CD8-positive, alpha-beta memory T cell (primary cell): ENCODE measurements around the gene HSD11B1L. TPM values are rescaled to one million over a fixed set of nuclear protein-coding genes. Genes with fewer than 3 reads are reported as not detected.
A peak's percentile ranks its signal among the peaks of the same experiment; 100 is the strongest.
"Not testable (repeated sequence)": the region's sequence is repeated elsewhere in the genome, so short reads cannot be mapped to it uniquely, and the experiment has no call there.

Experiments
- CTCF ChIA-PET: fragments of 350-600 bp; sonication (Branson Sonifier 250); formaldehyde crosslinking; loops from one replicate; lab custom pipeline; 2021; ENCODE audit warnings: antibody characterized with exemption; lab: Charles Lee
- POLR2A ChIA-PET: fragments of 350-600 bp; sonication (Branson Sonifier 250); formaldehyde crosslinking; loops from one replicate; lab custom pipeline; 2021; ENCODE audit warnings: antibody characterized with exemption; lab: Charles Lee
- DNase-seq, 5 donors: peaks; one replicate each; pipeline versions ENCODE4 v3.0.0 to v3.0.0-alpha.2; 2020 to 2022; ENCODE audit warnings: mixed read lengths in 1 of 5
- H3K27ac ChIP-seq: one replicate; pipeline ENCODE4 v1.7.0; 2013; ENCODE audit warnings: low read depth, mild to moderate bottlenecking, low read length, moderate library complexity
- H3K27me3 ChIP-seq: 2 replicates; pipeline ENCODE4 v1.7.0; 2013; ENCODE audit warnings: low read length, mild to moderate bottlenecking; ENCODE audit not compliant: insufficient read depth, poor library complexity, severe bottlenecking
- H3K36me3 ChIP-seq: 2 replicates; pipeline ENCODE4 v1.7.0; 2013; ENCODE audit warnings: mild to moderate bottlenecking, low read length, moderate library complexity; ENCODE audit not compliant: insufficient read depth
- H3K4me1 ChIP-seq: 2 replicates; pipeline ENCODE4 v1.7.0; 2013; ENCODE audit warnings: mild to moderate bottlenecking, low read length, moderate library complexity; ENCODE audit not compliant: insufficient read depth
- H3K4me3 ChIP-seq: 2 replicates; pipeline ENCODE4 v1.7.0; 2013; ENCODE audit warnings: mild to moderate bottlenecking, low read length
- H3K9me3 ChIP-seq: 2 replicates; pipeline ENCODE4 v1.7.0; 2013; ENCODE audit warnings: mild to moderate bottlenecking, low read length
- H3K27ac Mint-ChIP-seq, 8 donors: one replicate each; pipeline ENCODE4 v1.8.0; 2020 to 2021; ENCODE audit warnings: mixed read lengths in 8 of 8, mild to moderate bottlenecking in 6 of 8, inconsistent platforms in 3 of 8, moderate library complexity in 3 of 8
- H3K27me3 Mint-ChIP-seq, 2 donors: one replicate each; pipeline ENCODE4 v1.8.0; 2020 to 2021; ENCODE audit warnings: mixed read lengths in 2 of 2, mild to moderate bottlenecking in 1 of 2, moderate library complexity in 1 of 2
- H3K36me3 Mint-ChIP-seq, 3 donors: one replicate each; pipeline ENCODE4 v1.8.0; 2020 to 2021; ENCODE audit warnings: mixed read lengths in 3 of 3, inconsistent platforms in 1 of 3, mild to moderate bottlenecking in 1 of 3
- H3K4me1 Mint-ChIP-seq, 3 donors: one replicate each; pipeline ENCODE4 v1.8.0; 2020 to 2021; ENCODE audit warnings: mixed read lengths in 3 of 3, inconsistent platforms in 1 of 3, mild to moderate bottlenecking in 1 of 3
- H3K4me3 Mint-ChIP-seq, 7 donors: one replicate each; pipeline ENCODE4 v1.8.0; 2020 to 2021; ENCODE audit warnings: mixed read lengths in 7 of 7, mild to moderate bottlenecking in 6 of 7, moderate library complexity in 4 of 7, inconsistent platforms in 2 of 7
- H3K9me3 Mint-ChIP-seq, 5 donors: one replicate each; pipeline ENCODE4 v1.8.0; 2020 to 2022; ENCODE audit warnings: mixed read lengths in 5 of 5, mild to moderate bottlenecking in 3 of 5, moderate library complexity in 2 of 5, inconsistent platforms in 1 of 5
- polyA plus RNA-seq: library from polyadenylated mRNA; unstranded; fragments of 300-500 nt; fragmentation: Illumina TruSeq; gene quantifications from one replicate; pipeline ENCODE4 v1.2.3, GENCODE V29; 2021
- total RNA-seq, 2 experiments: library from RNA; stranded (reverse); gene quantifications; one replicate each; pipeline ENCODE4 v1.2.3, GENCODE V29; 2021

Gene HSD11B1L
- total and polyA plus RNA-seq, 3 experiments from 2014 or later = 1.4 to 4.0 (median 2.3) TPM

DNA sequence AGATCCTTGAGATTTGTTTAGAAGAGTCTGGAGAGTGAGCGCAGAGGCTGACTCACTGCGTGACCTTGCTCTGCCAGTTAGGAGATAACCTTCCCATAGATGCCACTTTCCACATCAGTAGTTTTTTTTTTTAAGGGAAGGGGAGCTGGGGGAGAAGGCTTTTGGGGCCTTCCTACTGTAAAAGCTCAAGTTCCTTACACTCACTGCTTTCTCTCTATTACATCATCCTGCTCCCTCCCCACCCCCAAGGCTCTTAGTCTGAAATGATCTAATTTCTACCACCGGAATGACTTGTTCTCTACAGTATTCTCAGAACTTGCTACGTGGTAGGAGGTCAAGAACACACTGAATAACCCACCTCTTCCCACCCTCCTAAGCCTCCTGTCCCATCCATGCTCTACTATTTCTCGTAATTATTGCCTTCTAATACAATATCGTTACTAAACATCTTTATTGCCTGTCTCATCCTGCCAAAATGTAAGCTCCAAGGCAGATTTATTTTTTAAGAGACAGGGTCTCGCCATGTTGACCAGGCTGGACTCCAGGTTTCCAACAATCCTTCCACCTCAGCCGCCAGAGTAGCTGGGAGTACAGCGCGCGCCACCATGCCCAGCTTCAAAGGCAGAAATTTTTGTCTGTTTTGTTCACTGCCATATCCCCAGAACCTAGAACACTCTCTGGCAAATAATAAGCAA lies 37.9 kb downstream of the HSD11B1L start:
- no peak for DNase-seq
- Histone ChIP-seq H3K4me3 (peak overlapping the region; percentile 93), H3K4me1 (peaks cover 22% of the 10 kb centered on the region), H3K9me3 (no peaks in the 10 kb centered on the region), H3K27ac (peak overlapping the region; percentile 91), H3K27me3 (no peaks in the 10 kb centered on the region), H3K36me3 (peaks cover 3% of the 10 kb centered on the region)
- H3K4me3 Mint-ChIP-seq = peak overlapping the region; percentile 87 to 96 (median 92)
- H3K27ac Mint-ChIP-seq = peak overlapping the region; percentile 85 to 98 (median 95)
- CTCF ChIA-PET = interaction anchor here (0.7 to 4.5 kb wide), 4 partner anchors 10 to 29 kb away, joined by 3 to 47 read pairs (median 4); partner anchors contain the start of gene RPL36
- peaks cover 0 to 20% (median 4%) of the 10 kb centered on the region in 3 donors for H3K36me3 Mint-ChIP-seq
- POLR2A ChIA-PET = interaction anchor here (0.6 to 1.5 kb wide), 3 partner anchors 28 to 73 kb away, joined by 3 to 12 read pairs (median 3); partner anchors contain the start of gene DUS3L
- H3K27me3 Mint-ChIP-seq = no peaks in the 10 kb centered on the region
- H3K9me3 Mint-ChIP-seq = no peaks in the 10 kb centered on the region
- H3K4me1 Mint-ChIP-seq = peaks cover 23 to 32% (median 28%) of the 10 kb centered on the region in 3 donors

DNA sequence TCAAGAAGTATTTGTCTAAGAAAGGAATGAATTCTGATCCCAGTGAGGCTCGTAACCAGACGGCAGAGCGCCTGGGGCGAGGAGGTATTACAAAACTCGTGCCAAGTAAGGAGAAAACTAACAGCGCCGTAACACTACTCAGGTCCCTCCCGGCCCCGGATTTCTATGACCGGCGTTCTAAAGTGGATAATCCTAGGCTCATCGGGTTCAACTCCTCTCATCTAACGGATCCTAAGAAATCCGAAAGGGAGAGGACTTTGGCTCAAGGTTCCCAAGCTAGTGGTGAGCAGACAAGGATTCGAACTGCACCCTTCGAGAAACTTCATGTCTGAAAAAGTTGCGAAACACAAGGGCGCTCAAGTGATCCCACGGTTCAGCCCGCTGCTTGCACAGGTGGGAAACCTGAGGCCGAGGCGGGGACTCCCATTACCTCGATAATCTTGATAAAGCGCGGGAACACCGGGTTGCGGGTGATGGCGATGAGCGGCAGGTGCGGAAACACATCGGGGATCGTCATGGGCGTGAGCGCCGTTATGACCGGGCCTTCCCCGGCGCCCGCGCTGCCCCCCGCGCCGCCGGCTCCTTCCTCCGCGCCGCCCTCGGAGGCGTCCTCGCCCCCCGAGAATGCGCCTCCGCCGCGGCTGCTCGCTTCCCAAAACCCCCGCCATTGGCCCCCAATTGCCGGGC lies 38.6 kb downstream of the HSD11B1L start:
- no peaks in the 10 kb centered on the region for H3K27me3 ChIP-seq
- CTCF ChIA-PET = interaction anchor here (0.6 to 4.5 kb wide), 7 partner anchors 11 to 85 kb away, joined by 3 to 47 read pairs (median 3); partner anchors contain the start of genes DUS3L and RPL36
- H3K4me1 ChIP-seq = peaks cover 22% of the 10 kb centered on the region
- Mint-ChIP-seq H3K36me3 (peaks cover 0 to 14% (median 0%) of the 10 kb centered on the region in 3 donors), H3K4me1 (peaks cover 21 to 32% (median 28%) of the 10 kb centered on the region in 3 donors), H3K9me3 (no peaks in the 10 kb centered on the region), H3K4me3 (peak overlapping the region; percentile 89 to 96 (median 92)), H3K27me3 (no peaks in the 10 kb centered on the region), H3K27ac (peak overlapping the region; percentile 92 to 98 (median 95))
- peaks cover 3% of the 10 kb centered on the region for H3K36me3 ChIP-seq
- POLR2A ChIA-PET = interaction anchor here (0.6 to 2.0 kb wide), 6 partner anchors 26 to 185 kb away, joined by 3 to 28 read pairs (median 10); partner anchors contain the start of genes DUS3L, RPL36, SAFB and SAFB2
- no peaks in the 10 kb centered on the region for H3K9me3 ChIP-seq
- peak overlapping the region; percentile 93 for H3K4me3 ChIP-seq
- peak overlapping the region; percentile 91 for H3K27ac ChIP-seq
- DNase-seq = peak in 1 of 5 donors; percentile 33

DNA sequence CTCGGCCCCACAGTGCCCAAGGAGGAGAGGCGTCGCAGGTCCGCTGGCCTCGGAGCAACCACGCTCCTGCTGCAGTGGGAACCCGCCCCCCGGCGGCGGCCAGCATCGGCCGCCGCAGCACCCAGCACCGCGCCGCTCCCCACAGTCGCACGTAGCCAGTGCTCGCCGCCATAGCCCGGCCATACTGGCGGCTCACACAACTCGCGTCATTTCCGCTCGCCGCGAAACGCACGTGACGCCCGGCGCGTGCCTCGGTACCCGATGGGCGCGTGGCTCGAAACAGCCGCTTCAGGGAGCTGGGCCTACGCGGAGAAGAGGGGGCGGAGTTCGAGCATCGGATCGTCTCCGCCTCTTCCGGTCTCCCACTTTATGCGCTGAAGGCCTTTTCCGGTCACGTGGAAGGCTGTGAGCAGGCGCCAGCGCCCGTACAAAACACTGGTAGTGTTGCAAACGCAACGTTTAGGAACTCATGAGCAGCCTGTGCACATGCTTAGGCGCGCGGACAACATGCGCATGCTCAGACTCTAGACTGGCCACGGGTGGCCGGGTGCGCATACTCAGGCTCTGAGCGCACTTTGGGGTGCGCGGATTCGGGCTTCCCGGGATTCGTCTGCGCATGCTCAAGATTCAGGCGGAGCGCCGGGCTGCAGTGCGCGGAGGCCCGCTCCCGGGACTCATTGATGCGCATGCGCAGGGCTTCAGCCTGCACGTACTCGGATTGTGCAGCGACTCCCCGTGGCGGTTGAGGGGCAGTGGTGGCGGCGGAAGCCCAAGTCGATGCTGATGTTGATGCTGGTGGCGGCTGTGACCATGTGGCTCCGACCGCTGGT lies 39.3 kb downstream of the HSD11B1L start, which contains the start of the genes CATSPERD and LONP1:
Gene CATSPERD, plus strand, starts transcription at position 677 of the 830 bp plus-strand sequence. Its CDS starts 101 bp downstream, at position 778.
Gene LONP1, minus strand, starts transcription at position 186 of the 830 bp plus-strand sequence. Its CDS starts 14 bp downstream, at position 172.
- peak; percentile 96 to 99 (median 99) for DNase-seq
- ChIA-PET POLR2A (interaction anchor here (0.5 to 2.0 kb wide), 5 partner anchors 27 to 395 kb away, joined by 3 to 28 read pairs (median 7); partner anchors contain the start of genes RPL36, SAFB, SAFB2 and VMAC), CTCF (interaction anchor here (0.6 to 4.5 kb wide), 8 partner anchors 11 to 84 kb away, joined by 3 to 47 read pairs (median 4); partner anchors contain the start of genes DUS3L and RPL36)
- Mint-ChIP-seq H3K27me3 (peaks cover 0 to 5% of the 10 kb centered on the region in 2 donors), H3K27ac (peak within 1 kb of the TSS; percentile 93 to 98 (median 95)), H3K4me1 (peaks cover 21 to 32% (median 28%) of the 10 kb centered on the region in 3 donors), H3K4me3 (peak within 1 kb of the TSS; percentile 89 to 96 (median 92)), H3K36me3 (peaks cover 0 to 14% (median 0%) of the 10 kb centered on the region in 3 donors), H3K9me3 (no peaks in the 10 kb centered on the region)
- Histone ChIP-seq H3K4me1 (peaks cover 22% of the 10 kb centered on the region), H3K27me3 (no peaks in the 10 kb centered on the region), H3K27ac (peak within 1 kb of the TSS; percentile 91), H3K4me3 (peak within 1 kb of the TSS; percentile 93), H3K36me3 (peaks cover 3% of the 10 kb centered on the region), H3K9me3 (no peaks in the 10 kb centered on the region)

DNA sequence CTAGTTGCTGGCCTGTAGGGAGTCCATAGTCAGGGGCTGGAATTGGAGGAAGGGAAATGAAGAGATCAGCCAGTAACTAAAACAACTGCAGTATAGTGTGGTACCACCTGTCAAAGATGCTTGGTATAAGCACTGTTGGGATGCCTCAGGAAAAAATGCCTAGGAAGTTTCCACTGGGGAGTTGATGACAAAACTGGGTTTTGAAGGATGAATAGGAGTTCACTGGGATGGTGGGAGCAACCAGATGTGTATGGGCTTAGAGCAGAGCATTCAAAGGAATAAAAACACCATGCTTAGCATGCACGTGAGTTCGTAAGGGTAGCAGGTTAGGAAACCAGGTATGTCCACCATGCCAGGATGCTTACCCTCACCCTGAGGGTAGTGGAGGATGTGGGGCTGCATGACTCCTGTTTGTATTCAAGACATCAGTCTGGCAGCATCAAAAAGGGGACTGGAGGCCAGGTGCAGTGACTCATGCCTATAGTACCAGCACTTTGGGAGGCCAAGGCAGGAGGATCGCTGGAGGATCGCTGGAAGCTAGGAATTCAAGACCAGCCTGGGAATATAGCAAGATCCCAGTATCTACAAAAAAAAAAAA lies 46.7 kb downstream of the HSD11B1L start:
- ChIA-PET CTCF (interaction anchor here (1.4 kb wide), 1 partner anchor 38 kb away, joined by 3 read pairs; the partner anchor contains the start of gene RPL36), POLR2A (interaction anchor here (0.6 kb wide), 1 partner anchor 36 kb away, joined by 3 read pairs; no protein-coding TSS in a partner anchor)
- no peaks in the 10 kb centered on the region for H3K4me1 Mint-ChIP-seq
- H3K27me3 ChIP-seq = no peaks in the 10 kb centered on the region
- DNase-seq = no peak
- H3K36me3 ChIP-seq = no peaks in the 10 kb centered on the region
- peaks cover 0 to 2% (median 0%) of the 10 kb centered on the region in 5 donors for H3K9me3 Mint-ChIP-seq
- peaks cover 0 to 6% (median 0%) of the 10 kb centered on the region in 3 donors for H3K36me3 Mint-ChIP-seq
- H3K27me3 Mint-ChIP-seq = peaks cover 8 to 12% of the 10 kb centered on the region in 2 donors
- H3K4me1 ChIP-seq = no peaks in the 10 kb centered on the region
- no peak overlapping the region for H3K4me3 ChIP-seq
- H3K4me3 Mint-ChIP-seq = no peak overlapping the region
- H3K27ac Mint-ChIP-seq = no peak overlapping the region
- H3K9me3 ChIP-seq = no peaks in the 10 kb centered on the region
- H3K27ac ChIP-seq = no peak overlapping the region

DNA sequence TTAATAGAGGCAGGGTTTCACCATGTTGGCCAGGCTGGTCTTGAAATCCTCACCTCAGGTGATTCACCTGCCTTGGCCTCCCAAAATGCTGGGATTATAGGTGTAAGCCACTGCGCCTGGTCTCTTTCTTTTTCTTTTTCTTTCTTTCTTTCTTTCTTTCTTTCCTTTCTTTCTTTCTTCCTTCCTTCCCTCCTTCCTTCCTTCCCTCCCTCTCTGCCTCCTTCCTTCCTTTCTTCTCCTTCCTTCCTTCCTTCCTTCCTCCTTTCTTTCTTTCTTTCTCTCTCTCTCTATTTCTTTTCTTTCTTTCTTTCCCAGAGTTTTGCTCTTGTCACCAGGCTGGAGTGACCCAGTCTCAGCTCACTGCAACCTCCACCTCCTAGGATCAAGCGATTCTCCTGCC lies 52.3 kb downstream of the HSD11B1L start:
- H3K27me3 ChIP-seq, H3K4me1 Mint-ChIP-seq, H3K9me3 Mint-ChIP-seq, CTCF ChIA-PET, H3K4me1 ChIP-seq, H3K9me3 ChIP-seq, H3K4me3 Mint-ChIP-seq, H3K36me3 ChIP-seq, H3K27ac ChIP-seq, DNase-seq, H3K4me3 ChIP-seq, POLR2A ChIA-PET, H3K36me3 Mint-ChIP-seq, H3K27ac Mint-ChIP-seq: not testable (repeated sequence)
- H3K27me3 Mint-ChIP-seq = peaks cover 9 to 12% of the 10 kb centered on the region in 2 donors
